Psoas muscle (tissue), 8 donors: ENCODE results near the gene FAM222A. TPM values are rescaled to one million over a fixed set of nuclear protein-coding genes. Genes with fewer than 3 reads are reported as not detected.
A peak's percentile ranks its signal among the peaks of the same experiment; 100 is the strongest.

Source experiments
- ATAC-seq, 4 donors: fragments of 200-7000 bp; cut with Tn5 transposase; one replicate each; pipeline ENCODE4 v1.9.1; 2020; ENCODE audit warnings: moderate library complexity in 3 of 4, mild to moderate bottlenecking in 2 of 4
- DNase-seq, 2 donors: peaks; one replicate each; pipeline ENCODE4 v3.0.0-alpha.2; 2020
- H3K27ac ChIP-seq: fragments of 200-600 bp; one replicate; pipeline ENCODE4 v1.8.0; 2022
- H3K27me3 ChIP-seq, 3 donors: fragments of 200-600 bp in 1 of 3; one replicate each; pipeline versions ENCODE4 v1.6.1 to v1.8.0; 2013 to 2022; ENCODE audit warnings: low read length in 2 of 3, mild to moderate bottlenecking in 2 of 3, moderate library complexity in 1 of 3; ENCODE audit not compliant: insufficient read depth in 3 of 3
- H3K36me3 ChIP-seq, 2 donors: fragments of 200-600 bp in 1 of 2; one replicate each; pipeline versions ENCODE4 v1.6.1 to v1.8.0; 2013 to 2022; ENCODE audit warnings: low read depth in 1 of 2, mild to moderate bottlenecking in 1 of 2, moderate library complexity in 1 of 2; ENCODE audit not compliant: insufficient read depth in 1 of 2
- H3K4me1 ChIP-seq: fragments of 200-600 bp; one replicate; pipeline ENCODE4 v1.8.0; 2022
- H3K4me3 ChIP-seq: fragments of 200-600 bp; one replicate; pipeline ENCODE4 v1.8.0; 2022; ENCODE audit warnings: mild to moderate bottlenecking
- H3K9me3 ChIP-seq: fragments of 200-600 bp; one replicate; pipeline ENCODE4 v1.8.0; 2022
- WGBS, 3 donors: extraction: QIAGEN DNeasy Blood & Tissue Kit; methylation state at CpG; one replicate each; pipeline versions ENCODE4 v1.1.6 to v1.1.7; 2013; 5-methylcytosine and 5-hydroxymethylcytosine counted together
- intact Hi-C, 2 donors: fragments of 100-400 bp; cut with DNase I; formaldehyde crosslinking; loops; one replicate each; pipeline versions ENCODE4 v1.11.0 to v1.14.2; 2022
- polyA plus RNA-seq, 3 donors: library from polyadenylated mRNA; stranded (reverse); fragments of 200-250 nt; gene quantifications; one replicate each; pipeline ENCODE4 v1.2.3, GENCODE V29; 2013
- total RNA-seq, 4 donors: library from RNA; stranded (reverse); fragmentation: NEBNext Ultra II Directional in 2 of 4; extraction: Animal tissue kit (Norgen Biotek cat#: 25700) in 2 of 4; gene quantifications; one replicate each; pipeline versions ENCODE4 v1.2.1 to v1.2.4, GENCODE V29; 2021 to 2023
- TF ChIP-seq, protein P1 (sequence below): fragments of 200-600 bp; IDR thresholded peaks from one replicate; pipeline ENCODE4 v1.8.0; 2022; ENCODE audit warnings: antibody characterized with exemption
- donor health status: healthy with polysubstance abuse.
- donor health status: DM: no; HTN: no; CAD: no; lungs with moderate emphysema.
- donor health status: Bipolar disorder and iron deficiency.
- donor health status: healthy.
- donor health status: DM: yes; HTN: yes; CAD: no.
- donor health status: DM: no; HTN: no; CAD: no.
- donor health status: DM: no; HTN: no; CAD: no.
- donor health status: DM: yes; HTN: yes; CAD: no.

The FAM222A gene
- total and polyA plus RNA-seq, 7 donors, result 0.59 to 15.8 (median 5.1) TPM

DNA sequence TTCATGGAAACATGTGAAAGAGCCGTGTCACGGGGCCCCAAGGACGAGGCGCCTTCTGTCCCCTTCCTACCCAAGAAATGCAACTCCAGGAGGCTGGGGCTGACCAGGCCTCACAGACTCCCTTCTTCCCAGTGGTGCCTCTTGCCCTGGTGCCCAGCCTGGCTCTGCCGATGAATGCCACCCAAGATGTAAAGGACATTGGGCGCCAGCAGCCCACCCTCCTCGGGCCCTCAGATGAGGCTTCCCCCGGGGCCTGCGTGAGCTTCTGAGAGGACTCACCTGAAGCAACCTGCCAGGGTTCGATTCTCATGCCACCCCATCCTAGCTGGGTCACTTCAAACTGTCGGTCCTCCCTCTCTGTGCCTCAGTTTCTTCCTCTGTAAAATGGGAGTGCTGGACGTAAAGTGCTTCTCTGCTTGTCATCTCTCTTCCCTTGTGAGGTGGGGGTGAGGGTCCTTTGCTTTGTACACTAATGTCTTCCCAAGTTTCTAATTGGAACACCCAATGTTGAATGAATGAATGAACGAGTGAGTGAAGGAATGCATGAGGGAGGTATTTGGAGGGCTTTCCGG lies 10.8 kb downstream of the FAM222A start:
- no peak overlapping the region for H3K27ac ChIP-seq
- DNase-seq (peak in 1 of 2 donors; percentile 32), ATAC-seq (no peak)
- peaks cover 53% of the 10 kb centered on the region for H3K4me1 ChIP-seq
- intact Hi-C loops, result loop anchor here in 1 of 2 donors (5.0 kb wide), 2 partner anchors 48 to 122 kb away; no protein-coding TSS in a partner anchor
- no peaks in the 10 kb centered on the region for H3K27me3 ChIP-seq
- WGBS, 3 donors, result 87 to 91% (median 90%) methylated on average over 14 of the region's 14 CpGs
- TF ChIP-seq, protein P1, sequence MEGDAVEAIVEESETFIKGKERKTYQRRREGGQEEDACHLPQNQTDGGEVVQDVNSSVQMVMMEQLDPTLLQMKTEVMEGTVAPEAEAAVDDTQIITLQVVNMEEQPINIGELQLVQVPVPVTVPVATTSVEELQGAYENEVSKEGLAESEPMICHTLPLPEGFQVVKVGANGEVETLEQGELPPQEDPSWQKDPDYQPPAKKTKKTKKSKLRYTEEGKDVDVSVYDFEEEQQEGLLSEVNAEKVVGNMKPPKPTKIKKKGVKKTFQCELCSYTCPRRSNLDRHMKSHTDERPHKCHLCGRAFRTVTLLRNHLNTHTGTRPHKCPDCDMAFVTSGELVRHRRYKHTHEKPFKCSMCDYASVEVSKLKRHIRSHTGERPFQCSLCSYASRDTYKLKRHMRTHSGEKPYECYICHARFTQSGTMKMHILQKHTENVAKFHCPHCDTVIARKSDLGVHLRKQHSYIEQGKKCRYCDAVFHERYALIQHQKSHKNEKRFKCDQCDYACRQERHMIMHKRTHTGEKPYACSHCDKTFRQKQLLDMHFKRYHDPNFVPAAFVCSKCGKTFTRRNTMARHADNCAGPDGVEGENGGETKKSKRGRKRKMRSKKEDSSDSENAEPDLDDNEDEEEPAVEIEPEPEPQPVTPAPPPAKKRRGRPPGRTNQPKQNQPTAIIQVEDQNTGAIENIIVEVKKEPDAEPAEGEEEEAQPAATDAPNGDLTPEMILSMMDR, result no peak
- no peak overlapping the region for H3K4me3 ChIP-seq
- no peaks in the 10 kb centered on the region for H3K36me3 ChIP-seq
- no peaks in the 10 kb centered on the region for H3K9me3 ChIP-seq

- intact Hi-C loops, result no loop called here
- peak in 1 of 2 donors; percentile 34 for DNase-seq
- Histone ChIP-seq H3K4me1 (peaks cover 44% of the 10 kb centered on the region), H3K4me3 (no peak overlapping the region), H3K27me3 (no peaks in the 10 kb centered on the region), H3K36me3 (no peaks in the 10 kb centered on the region), H3K9me3 (no peaks in the 10 kb centered on the region), H3K27ac (no peak overlapping the region)
- 71 to 77% (median 76%) methylated on average over 24 of the region's 24 CpGs for WGBS, 3 donors
- TF ChIP-seq, protein P1, result no peak
- no peak for ATAC-seq
Observed at GRCh38 chr12:109725321-109726105, 11.9 kb downstream of the FAM222A start.

- H3K4me1 ChIP-seq, result peaks cover 38% of the 10 kb centered on the region
- TF ChIP-seq, protein P1, result no peak
- no peaks in the 10 kb centered on the region for H3K27me3 ChIP-seq
- 95 to 100% (median 100%) methylated on average over 1 of the region's 1 CpG for WGBS, 3 donors
- ATAC-seq, result no peak
- H3K9me3 ChIP-seq, result no peaks in the 10 kb centered on the region
- H3K4me3 ChIP-seq, result no peak overlapping the region
- intact Hi-C loops, result no loop called here
- H3K36me3 ChIP-seq, result no peaks in the 10 kb centered on the region
- no peak overlapping the region for H3K27ac ChIP-seq
- DNase-seq, result peak in 1 of 2 donors; percentile 26
Observed at GRCh38 chr12:109726106-109726497, 12.5 kb downstream of the FAM222A start.

GRCh38 chr12:109726511-109727038 lies 12.9 kb downstream of the FAM222A start:
- ATAC-seq, result no peak
- H3K36me3 ChIP-seq, result no peaks in the 10 kb centered on the region
- peak in 1 of 2 donors; percentile 4 for DNase-seq
- H3K4me1 ChIP-seq, result peaks cover 33% of the 10 kb centered on the region
- no peaks in the 10 kb centered on the region for H3K9me3 ChIP-seq
- no peak overlapping the region for H3K4me3 ChIP-seq
- TF ChIP-seq, protein P1, result no peak
- no peaks in the 10 kb centered on the region for H3K27me3 ChIP-seq
- 69 to 80% (median 73%) methylated on average over 9 to 12 of the region's 12 CpGs for WGBS, 3 donors
- no peak overlapping the region for H3K27ac ChIP-seq
- intact Hi-C loops, result no loop called here
